ENCODE results near the gene NSFL1C. TPM values are rescaled to one million over a fixed set of nuclear protein-coding genes. Genes with fewer than 3 reads are reported as not detected.

NSFL1C gene
- total RNA-seq, 1 donor = 30.0 TPM

GRCh38 chr20:1415667-1416468 lies 50.8 kb downstream of the NSFL1C start:
- TF ChIP-seq CTCF (IDR thresholded peaks at IDR 0.05; ENCODE audit: extremely low read depth, low read depth, low read length) = no peak
- Histone ChIP-seq H3K79me2 (ENCODE audit: insufficient read depth, low read length) (no peaks in the 10 kb centered on the region), H3K27me3 (ENCODE audit: insufficient read depth, low read length) (no peaks in the 10 kb centered on the region), H3K4me2 (ENCODE audit: insufficient read depth, low read length) (no peak overlapping the region), H3K4me3 (ENCODE audit: insufficient read depth, low read length) (no peak overlapping the region), H3K36me3 (ENCODE audit: insufficient read depth, low read length) (no peaks in the 10 kb centered on the region), H3K27ac (ENCODE audit: low read depth, low read length) (peak overlapping the region; percentile 86), H2AFZ (ENCODE audit: low read length) (no peak overlapping the region), H3K9me3 (ENCODE audit: low read depth, low read length) (no peaks in the 10 kb centered on the region), H4K20me1 (ENCODE audit: insufficient read depth, low read length) (no peaks in the 10 kb centered on the region), H3K4me1 (ENCODE audit: insufficient read depth, low read length) (peaks cover 30% of the 10 kb centered on the region)
- DNase-seq (ENCODE audit: insufficient read length, low spot score, missing footprints) = peak; percentile 86

- Histone ChIP-seq H3K4me3 (ENCODE audit: insufficient read depth, low read length) (no peak overlapping the region), H4K20me1 (ENCODE audit: insufficient read depth, low read length) (no peaks in the 10 kb centered on the region), H2AFZ (ENCODE audit: low read length) (no peak overlapping the region), H3K27me3 (ENCODE audit: insufficient read depth, low read length) (no peaks in the 10 kb centered on the region), H3K9me3 (ENCODE audit: low read depth, low read length) (no peaks in the 10 kb centered on the region), H3K36me3 (ENCODE audit: insufficient read depth, low read length) (no peaks in the 10 kb centered on the region), H3K4me2 (ENCODE audit: insufficient read depth, low read length) (no peak overlapping the region), H3K79me2 (ENCODE audit: insufficient read depth, low read length) (no peaks in the 10 kb centered on the region), H3K27ac (ENCODE audit: low read depth, low read length) (no peak overlapping the region), H3K4me1 (ENCODE audit: insufficient read depth, low read length) (peaks cover 30% of the 10 kb centered on the region)
- no peak for DNase-seq (ENCODE audit: insufficient read length, low spot score, missing footprints)
- TF ChIP-seq CTCF (IDR thresholded peaks at IDR 0.05; ENCODE audit: extremely low read depth, low read depth, low read length) = no peak
Observed at GRCh38 chr20:1414982-1415381, 51.7 kb downstream of the NSFL1C start.

GRCh38 chr20:1405801-1406200 lies 60.8 kb downstream of the NSFL1C start:
- Histone ChIP-seq H3K36me3 (ENCODE audit: insufficient read depth, low read length) (no peaks in the 10 kb centered on the region), H3K4me2 (ENCODE audit: insufficient read depth, low read length) (no peak overlapping the region), H4K20me1 (ENCODE audit: insufficient read depth, low read length) (no peaks in the 10 kb centered on the region), H3K9me3 (ENCODE audit: low read depth, low read length) (no peaks in the 10 kb centered on the region), H3K27me3 (ENCODE audit: insufficient read depth, low read length) (no peaks in the 10 kb centered on the region), H3K4me3 (ENCODE audit: insufficient read depth, low read length) (no peak overlapping the region), H3K27ac (ENCODE audit: low read depth, low read length) (no peak overlapping the region), H2AFZ (ENCODE audit: low read length) (no peak overlapping the region), H3K79me2 (ENCODE audit: insufficient read depth, low read length) (no peaks in the 10 kb centered on the region), H3K4me1 (ENCODE audit: insufficient read depth, low read length) (peaks cover 16% of the 10 kb centered on the region)
- no peak for TF ChIP-seq CTCF (IDR thresholded peaks at IDR 0.05; ENCODE audit: extremely low read depth, low read depth, low read length)
- no peak for DNase-seq (ENCODE audit: insufficient read length, low spot score, missing footprints)

GRCh38 chr20:1403624-1404023 lies 63.0 kb downstream of the NSFL1C start:
- Histone ChIP-seq H4K20me1 (ENCODE audit: insufficient read depth, low read length) (no peaks in the 10 kb centered on the region), H3K79me2 (ENCODE audit: insufficient read depth, low read length) (no peaks in the 10 kb centered on the region)
- TF ChIP-seq CTCF (IDR thresholded peaks at IDR 0.05; ENCODE audit: extremely low read depth, low read depth, low read length) = no peak

More at GRCh38 chr20:1403624-1404023, 63.0 kb downstream of the NSFL1C start:
- Histone ChIP-seq H3K4me2 (ENCODE audit: insufficient read depth, low read length) (no peak overlapping the region), H3K27ac (ENCODE audit: low read depth, low read length) (no peak overlapping the region), H3K4me3 (ENCODE audit: insufficient read depth, low read length) (no peak overlapping the region), H2AFZ (ENCODE audit: low read length) (no peak overlapping the region), H3K9me3 (ENCODE audit: low read depth, low read length) (no peaks in the 10 kb centered on the region), H3K36me3 (ENCODE audit: insufficient read depth, low read length) (no peaks in the 10 kb centered on the region), H3K4me1 (ENCODE audit: insufficient read depth, low read length) (peaks cover 32% of the 10 kb centered on the region), H3K27me3 (ENCODE audit: insufficient read depth, low read length) (no peaks in the 10 kb centered on the region)
- no peak for DNase-seq (ENCODE audit: insufficient read length, low spot score, missing footprints)

All from osteoblast (primary cell).